Esophagus (tissue), 2 donors: Measurements from ENCODE around the gene VPS4A. TPM values are rescaled to one million over a fixed set of nuclear protein-coding genes. Genes with fewer than 3 reads are reported as not detected.
"Not testable (repeated sequence)": the region's sequence is repeated elsewhere in the genome, so short reads cannot be mapped to it uniquely, and the experiment has no call there.

Experiments used
- H3K27ac ChIP-seq, 2 donors: one replicate each; pipeline ENCODE4 v1.5.1; 2013; ENCODE audit warnings: low read depth in 2 of 2, mild to moderate bottlenecking in 2 of 2, inconsistent platforms in 1 of 2, low read length in 1 of 2, moderate library complexity in 1 of 2
- H3K27me3 ChIP-seq, 2 donors: one replicate each; pipeline ENCODE4 v1.6.1; 2013; ENCODE audit warnings: low read length in 2 of 2, control low read depth in 1 of 2, mild to moderate bottlenecking in 1 of 2; ENCODE audit not compliant: insufficient read depth in 2 of 2, control insufficient read depth in 1 of 2
- H3K36me3 ChIP-seq, 2 donors: one replicate each; pipeline ENCODE4 v1.6.1; 2013; ENCODE audit warnings: low read length in 1 of 2; ENCODE audit not compliant: control insufficient read depth in 2 of 2, insufficient read depth in 2 of 2
- H3K4me1 ChIP-seq, 2 donors: one replicate each; pipeline ENCODE4 v1.6.1; 2013; ENCODE audit warnings: low read length in 1 of 2; ENCODE audit not compliant: control insufficient read depth in 2 of 2, insufficient read depth in 2 of 2
- H3K4me3 ChIP-seq, 2 donors: one replicate each; pipeline ENCODE4 v1.5.1; 2013; ENCODE audit warnings: low read length in 2 of 2, mild to moderate bottlenecking in 2 of 2, low read depth in 1 of 2, moderate library complexity in 1 of 2
- H3K9me3 ChIP-seq, 2 donors: one replicate each; pipeline ENCODE4 v1.6.1; 2013; ENCODE audit warnings: mild to moderate bottlenecking in 2 of 2, low read depth in 1 of 2, low read length in 1 of 2, moderate library complexity in 1 of 2; ENCODE audit not compliant: control insufficient read depth in 2 of 2, insufficient read depth in 1 of 2
- WGBS, 2 donors: extraction: QIAGEN DNeasy Blood & Tissue Kit; methylation state at CpG; one replicate each; pipeline ENCODE4 v1.1.7; 2013; 5-methylcytosine and 5-hydroxymethylcytosine counted together
- polyA plus RNA-seq, 2 donors: library from polyadenylated mRNA; stranded (reverse); fragments of 200-250 nt; gene quantifications; one replicate each; pipeline ENCODE4 v1.2.3, GENCODE V29; 2013
- donor health status: healthy with polysubstance abuse.
- donor health status: Bipolar disorder and iron deficiency.

Gene VPS4A
- polyA plus RNA-seq, 2 donors, result 24.1 to 24.4 TPM

DNA sequence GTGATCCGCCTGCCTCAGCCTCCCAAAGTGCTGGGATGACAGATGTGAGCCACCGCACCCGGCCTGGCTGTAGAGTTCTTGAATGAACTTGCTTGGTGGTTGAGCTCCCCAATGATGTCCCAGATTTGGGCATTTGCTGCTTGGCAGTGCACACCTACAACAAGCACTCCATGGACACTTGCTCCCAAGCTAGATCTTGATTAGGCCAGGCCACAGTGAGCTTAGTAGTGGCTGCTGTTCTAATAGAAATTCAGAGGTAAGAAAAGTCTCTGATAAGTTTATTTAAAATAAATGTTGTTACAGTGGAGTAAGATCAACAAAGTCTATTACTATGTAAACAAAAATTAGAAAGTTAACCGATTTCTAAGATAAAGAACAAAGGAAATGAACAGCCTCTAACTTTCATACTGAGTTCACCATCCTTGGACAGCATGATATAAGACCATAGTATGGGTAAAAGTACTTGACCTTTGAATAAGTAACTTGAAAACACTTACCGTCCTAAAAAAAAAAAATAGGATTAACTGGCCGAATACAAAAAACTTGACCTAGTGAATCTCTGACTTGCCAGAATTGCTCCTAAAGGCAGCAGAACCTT, 39.5 kb downstream of the VPS4A start:
- H3K4me3 ChIP-seq, result no peak overlapping the region
- H3K4me1 ChIP-seq, result no peaks in the 10 kb centered on the region
- H3K36me3 ChIP-seq, result peaks cover 6% of the 10 kb centered on the region in 2 donors
- 65 to 75% methylated on average over 6 of the region's 6 CpGs for WGBS, 2 donors
- no peaks in the 10 kb centered on the region for H3K9me3 ChIP-seq
- no peak overlapping the region for H3K27ac ChIP-seq
- H3K27me3 ChIP-seq, result no peaks in the 10 kb centered on the region

GRCh38 chr16:69351309-69352027, 40.3 kb downstream of the VPS4A start, which contains the start of gene TMED6:
TMED6 (minus strand) TSS chr16:69351786; CDS start chr16:69351753, 33 bp downstream.
- Histone ChIP-seq H3K27ac (no peak within 1 kb of the TSS), H3K27me3 (no peaks in the 10 kb centered on the region), H3K4me1 (no peaks in the 10 kb centered on the region), H3K4me3 (no peak within 1 kb of the TSS), H3K9me3 (no peaks in the 10 kb centered on the region), H3K36me3 (peaks cover 6% of the 10 kb centered on the region in 2 donors)
- WGBS, 2 donors, result 60 to 86% methylated on average over 12 of the region's 12 CpGs

DNA sequence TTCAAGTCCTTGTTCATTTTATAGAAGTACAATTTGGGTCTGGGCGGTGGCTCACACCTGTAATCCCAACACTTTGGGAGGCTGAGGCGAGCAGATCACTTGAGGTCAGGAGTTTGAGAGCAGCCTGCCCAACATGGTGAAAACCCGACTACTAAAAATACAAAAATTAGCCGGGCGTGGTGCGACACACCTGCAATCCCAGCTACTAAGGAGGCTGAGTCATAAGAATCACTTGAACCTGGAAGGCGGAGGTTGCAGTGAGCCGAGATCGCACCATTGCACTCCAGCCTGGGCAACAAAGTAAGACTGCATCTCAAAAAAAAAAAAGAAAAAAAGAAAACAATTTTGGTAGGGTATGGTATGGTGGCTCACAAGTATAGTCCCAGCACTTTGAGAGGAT, 48.9 kb downstream of the VPS4A start:
- not testable (repeated sequence) for H3K4me3 ChIP-seq, H3K4me1 ChIP-seq, H3K9me3 ChIP-seq, H3K27me3 ChIP-seq, H3K36me3 ChIP-seq, H3K27ac ChIP-seq
- 87 to 88% methylated on average over 9 of the region's 9 CpGs for WGBS, 2 donors

DNA sequence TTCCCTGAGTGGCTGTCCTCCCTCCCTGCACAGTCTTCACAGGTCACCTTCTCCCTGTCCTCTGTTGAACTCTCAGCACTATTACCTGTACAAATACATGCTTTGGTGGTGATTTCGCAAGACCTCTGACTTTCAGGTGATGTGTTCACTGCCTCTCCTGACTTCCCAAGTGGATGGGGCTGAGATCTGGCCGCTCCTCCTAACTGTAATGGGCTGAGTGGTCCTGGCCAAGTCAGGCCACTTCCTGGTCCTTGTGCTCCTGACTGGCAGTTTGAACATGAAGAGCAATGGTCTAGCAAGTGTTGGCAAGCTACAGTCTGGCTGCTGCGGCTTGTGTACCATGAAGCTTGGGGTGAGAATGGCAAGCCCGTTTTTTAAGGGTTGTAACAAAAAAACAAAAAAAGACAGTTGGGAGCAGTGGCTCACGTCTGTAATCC, 52.1 kb downstream of the VPS4A start:
- H3K36me3 ChIP-seq, result peaks cover 9 to 27% of the 10 kb centered on the region in 2 donors
- no peak overlapping the region for H3K4me3 ChIP-seq
- H3K4me1 ChIP-seq, result no peaks in the 10 kb centered on the region
- H3K9me3 ChIP-seq, result no peaks in the 10 kb centered on the region
- H3K27me3 ChIP-seq, result no peaks in the 10 kb centered on the region
- no peak overlapping the region for H3K27ac ChIP-seq
- WGBS, 2 donors, result 89 to 91% methylated on average over 5 of the region's 5 CpGs

DNA sequence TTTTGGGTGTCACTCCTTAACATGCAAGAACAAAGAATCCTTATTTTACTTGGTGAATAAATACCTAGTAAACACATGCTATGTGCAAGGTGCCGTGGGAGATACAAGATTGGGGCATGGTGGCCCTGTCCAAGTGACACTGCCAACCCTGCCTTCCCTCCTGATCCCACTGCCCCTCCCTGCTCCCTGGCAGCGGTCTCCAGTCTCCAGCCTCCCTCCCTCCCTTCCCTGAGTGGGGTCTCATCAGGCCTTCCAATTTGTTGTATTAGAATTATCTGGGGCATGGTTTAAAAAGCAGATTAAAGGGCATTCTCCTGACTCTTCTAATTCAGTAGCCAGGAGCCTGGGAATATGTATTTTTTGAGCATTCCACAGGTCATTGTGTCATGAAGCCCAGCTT, 52.9 kb downstream of the VPS4A start:
- H3K36me3 ChIP-seq, result peaks cover 9 to 27% of the 10 kb centered on the region in 2 donors
- no peak overlapping the region for H3K4me3 ChIP-seq
- no peaks in the 10 kb centered on the region for H3K9me3 ChIP-seq

DNA sequence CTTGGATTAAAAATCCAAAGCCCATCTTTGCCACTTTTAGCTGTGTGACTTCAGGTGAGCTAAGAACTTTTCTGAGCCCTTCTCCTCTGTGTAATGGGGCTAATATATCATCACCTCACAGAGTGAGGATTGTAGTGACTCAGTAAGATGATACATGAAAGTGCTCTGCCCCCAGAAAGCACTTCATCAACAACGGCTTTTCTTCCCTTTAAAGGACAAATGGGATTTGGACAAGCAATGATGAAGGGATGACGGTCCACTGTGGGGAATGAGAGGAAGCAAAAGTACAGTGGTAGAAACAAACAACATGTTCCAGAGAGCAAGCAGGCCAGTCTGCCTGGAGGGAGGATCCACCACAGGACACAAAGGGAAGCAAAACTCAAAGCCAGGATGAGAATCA, 54.8 kb downstream of the VPS4A start:
- Histone ChIP-seq H3K9me3 (no peaks in the 10 kb centered on the region), H3K27me3 (no peaks in the 10 kb centered on the region), H3K4me3 (no peak overlapping the region), H3K4me1 (no peaks in the 10 kb centered on the region), H3K27ac (no peak overlapping the region), H3K36me3 (peaks cover 9 to 34% of the 10 kb centered on the region in 2 donors)
- 85 to 88% methylated on average over 2 of the region's 2 CpGs for WGBS, 2 donors

More for the DNA sequence above, 52.9 kb downstream of the VPS4A start:
- 94 to 97% methylated on average over 2 of the region's 2 CpGs for WGBS, 2 donors
- no peak overlapping the region for H3K27ac ChIP-seq
- H3K4me1 ChIP-seq, result no peaks in the 10 kb centered on the region
- H3K27me3 ChIP-seq, result no peaks in the 10 kb centered on the region

GRCh38 chr16:69366431-69366830, 55.3 kb downstream of the VPS4A start:
- Histone ChIP-seq H3K4me3 (no peak overlapping the region), H3K36me3 (peaks cover 9 to 34% of the 10 kb centered on the region in 2 donors), H3K4me1 (no peaks in the 10 kb centered on the region), H3K27me3 (no peaks in the 10 kb centered on the region), H3K27ac (no peak overlapping the region), H3K9me3 (no peaks in the 10 kb centered on the region)
- WGBS, 2 donors, result 84 to 89% methylated on average over 7 of the region's 7 CpGs

DNA sequence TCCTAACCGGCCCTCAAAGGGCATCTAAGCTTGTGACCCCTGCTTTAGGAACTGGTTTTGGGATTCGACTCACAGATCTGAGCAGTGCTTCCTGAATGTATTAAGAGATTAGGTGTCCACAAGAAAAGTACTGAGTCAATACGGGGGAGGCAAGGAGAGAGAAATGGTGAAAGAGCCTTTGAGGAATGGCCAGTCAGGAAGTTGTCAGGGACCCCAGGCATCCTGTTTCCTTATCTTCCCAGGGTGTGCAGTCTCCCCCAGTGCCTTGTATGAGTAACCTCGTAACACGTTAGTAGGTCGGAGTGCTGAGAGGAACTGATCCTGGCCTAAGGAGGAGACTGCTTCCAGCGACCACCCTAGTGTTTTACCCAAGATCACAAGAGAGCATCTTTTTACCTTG, 56.8 kb downstream of the VPS4A start:
- no peak overlapping the region for H3K4me3 ChIP-seq
- H3K27ac ChIP-seq, result no peak overlapping the region
- no peaks in the 10 kb centered on the region for H3K9me3 ChIP-seq
- H3K27me3 ChIP-seq, result no peaks in the 10 kb centered on the region
- H3K36me3 ChIP-seq, result peaks cover 9 to 34% of the 10 kb centered on the region in 2 donors
- H3K4me1 ChIP-seq, result no peaks in the 10 kb centered on the region
- WGBS, 2 donors, result 84 to 88% methylated on average over 7 of the region's 7 CpGs

GRCh38 chr16:69368866-69369265, 57.7 kb downstream of the VPS4A start:
- H3K9me3 ChIP-seq, result no peaks in the 10 kb centered on the region
- H3K27me3 ChIP-seq, result no peaks in the 10 kb centered on the region
- no peak overlapping the region for H3K4me3 ChIP-seq
- 85 to 96% methylated on average over 4 of the region's 4 CpGs for WGBS, 2 donors
- H3K36me3 ChIP-seq, result peaks cover 9 to 34% of the 10 kb centered on the region in 2 donors
- no peak overlapping the region for H3K27ac ChIP-seq
- H3K4me1 ChIP-seq, result no peaks in the 10 kb centered on the region

DNA sequence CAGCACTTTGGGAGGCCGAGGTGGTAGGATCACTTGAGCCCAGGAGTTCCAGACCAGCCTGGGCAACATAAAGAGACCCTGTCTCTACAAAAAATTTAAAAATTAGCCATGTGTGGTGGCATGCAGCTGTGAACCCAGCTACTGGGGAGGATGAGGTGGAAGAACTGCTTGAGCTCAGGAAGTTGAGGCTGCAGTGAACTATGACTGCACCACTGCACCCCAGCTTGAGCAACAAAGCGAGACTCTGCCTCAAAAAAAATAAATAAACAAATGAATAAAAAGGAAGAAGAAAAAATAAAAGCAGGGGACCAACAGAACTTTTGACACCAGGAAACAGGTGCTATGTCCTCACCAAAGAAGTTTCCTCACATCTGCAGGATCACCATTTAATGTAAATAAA, 60.4 kb downstream of the VPS4A start:
- Histone ChIP-seq H3K36me3 (peaks cover 7 to 16% of the 10 kb centered on the region in 2 donors), H3K9me3 (no peaks in the 10 kb centered on the region), H3K4me1 (no peaks in the 10 kb centered on the region), H3K27ac (no peak overlapping the region), H3K27me3 (no peaks in the 10 kb centered on the region), H3K4me3 (no peak overlapping the region)
- 85 to 89% methylated on average over 2 of the region's 2 CpGs for WGBS, 2 donors
